CD4-positive, alpha-beta T cell treated with Interleukin-1 beta for 1 hour (primary cell): Measurements from ENCODE around the gene EBP.

Experiments
- DNase-seq, 2 donors: peaks; one replicate each; pipeline ENCODE4 v3.0.0-alpha.2; 2020 to 2022

Gene EBP

DNA sequence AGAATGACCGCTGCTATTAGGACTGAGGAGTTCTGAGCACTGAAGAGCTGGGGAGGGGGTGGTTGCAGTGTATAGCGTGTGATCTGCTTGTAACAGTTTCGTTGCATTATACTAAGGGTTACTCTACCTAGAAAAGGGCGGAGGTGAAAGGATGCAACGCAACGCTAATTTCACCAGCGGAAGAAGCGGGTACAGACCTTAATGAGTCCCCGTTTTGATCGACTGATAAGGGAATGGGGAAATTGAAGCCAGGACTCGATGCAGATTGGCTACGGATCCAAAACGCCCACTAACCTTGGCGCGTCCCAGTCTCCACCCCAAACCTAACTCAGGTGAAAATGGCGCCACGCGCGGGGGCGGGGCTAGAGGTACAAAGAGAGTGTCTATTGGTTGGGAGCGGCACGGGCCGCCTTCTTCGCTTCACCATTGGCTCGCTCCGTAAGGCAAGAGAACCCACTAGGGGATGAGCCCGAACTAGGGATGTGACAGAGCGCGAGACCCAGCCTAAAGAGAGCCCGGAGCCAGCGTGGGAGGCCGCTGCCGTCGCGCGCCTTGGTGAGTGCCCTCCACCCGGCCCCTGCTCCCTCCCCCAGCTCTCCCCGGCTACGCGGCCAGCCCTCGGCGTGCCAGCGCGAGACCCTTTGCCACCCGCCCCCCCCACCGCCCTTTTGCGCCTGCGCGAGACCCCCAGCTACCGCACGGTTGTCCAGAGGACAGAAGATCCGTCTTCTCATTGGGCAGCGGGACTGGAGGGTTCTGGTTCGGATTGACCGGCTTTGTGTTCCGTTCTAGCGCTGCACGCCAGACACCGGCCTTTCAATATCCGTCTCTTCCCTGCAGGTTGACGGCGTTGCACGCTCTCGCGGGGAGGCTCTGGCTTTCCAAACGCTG, at the start of gene EBP:
Gene EBP (plus strand): TSS at position 456 of the 891 bp plus-strand sequence. CDS start 1,964 bp downstream, outside the sequence.
- peak; percentile 95 to 96 for DNase-seq

DNA sequence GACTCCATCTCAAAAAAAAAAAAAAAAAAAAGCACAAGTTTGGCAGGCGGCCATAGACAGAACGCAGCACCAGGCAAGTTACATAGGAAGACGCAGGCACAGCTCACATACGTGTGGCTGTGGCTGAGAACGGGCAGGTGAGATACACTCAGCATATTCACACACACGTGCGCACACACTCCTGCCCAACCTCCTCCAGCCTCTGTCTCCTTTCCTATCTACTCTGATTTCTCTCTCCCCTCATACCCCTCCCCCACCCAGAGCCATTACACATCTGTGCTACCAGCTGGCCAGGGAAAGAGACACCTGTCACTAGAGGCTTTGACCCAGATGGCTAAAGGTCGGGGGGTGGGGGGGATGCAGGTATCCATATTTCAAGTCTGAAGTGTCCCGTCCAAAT, 49.4 kb upstream of the EBP start:
- no peak for DNase-seq

- DNase-seq, result no peak
Measured at GRCh38 chrX:48472851-48473703, 48.5 kb upstream of the EBP start.

DNA sequence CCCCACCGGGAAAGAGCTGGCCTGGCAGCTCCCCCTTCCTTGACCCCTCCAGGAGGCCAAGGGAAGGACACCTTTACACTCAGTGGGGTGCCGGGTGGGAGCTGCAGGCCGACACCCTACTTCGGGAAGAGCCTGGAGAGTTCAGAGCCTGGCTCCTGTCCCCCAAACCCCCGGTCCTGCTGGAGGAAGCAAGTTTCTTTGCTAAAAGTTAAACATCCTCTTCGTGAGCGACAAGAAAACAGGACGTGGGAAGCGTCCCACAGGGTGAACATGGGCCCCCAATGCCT, 48.0 kb upstream of the EBP start:
- DNase-seq, result no peak

- peak in 1 of 2 donors; percentile 5 for DNase-seq
Measured at GRCh38 chrX:48474127-48474526, 47.5 kb upstream of the EBP start.

DNA sequence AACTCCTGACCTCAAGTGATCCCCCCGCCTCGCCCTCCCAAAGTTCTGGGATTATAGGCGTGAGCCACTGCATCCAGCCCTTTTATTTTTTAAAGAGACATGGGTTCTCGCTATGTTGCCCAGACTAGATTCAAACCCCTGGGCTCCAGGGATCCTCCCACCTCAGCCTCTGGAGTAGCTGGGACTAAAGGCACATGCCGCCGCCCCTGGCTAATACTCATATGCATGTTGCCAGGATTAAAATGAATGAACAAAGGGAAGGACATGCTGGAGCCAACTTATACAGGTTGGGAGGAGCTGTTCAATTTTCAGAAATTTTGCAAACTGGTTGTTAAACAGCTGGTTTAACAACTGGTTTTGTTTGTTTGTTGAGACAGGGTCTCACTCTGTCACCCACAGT, 47.0 kb upstream of the EBP start:
- no peak for DNase-seq

- peak in 1 of 2 donors; percentile 15 for DNase-seq
Measured at GRCh38 chrX:48475296-48475695, 46.3 kb upstream of the EBP start.

- DNase-seq, result peak; percentile 93 to 94
Measured at GRCh38 chrX:48475774-48476577, 45.6 kb upstream of the EBP start, which contains the start of gene FTSJ1. Gene FTSJ1, plus strand, starts transcription at chrX:48476199. Its CDS starts 1,849 bp downstream, at chrX:48478048.

DNA sequence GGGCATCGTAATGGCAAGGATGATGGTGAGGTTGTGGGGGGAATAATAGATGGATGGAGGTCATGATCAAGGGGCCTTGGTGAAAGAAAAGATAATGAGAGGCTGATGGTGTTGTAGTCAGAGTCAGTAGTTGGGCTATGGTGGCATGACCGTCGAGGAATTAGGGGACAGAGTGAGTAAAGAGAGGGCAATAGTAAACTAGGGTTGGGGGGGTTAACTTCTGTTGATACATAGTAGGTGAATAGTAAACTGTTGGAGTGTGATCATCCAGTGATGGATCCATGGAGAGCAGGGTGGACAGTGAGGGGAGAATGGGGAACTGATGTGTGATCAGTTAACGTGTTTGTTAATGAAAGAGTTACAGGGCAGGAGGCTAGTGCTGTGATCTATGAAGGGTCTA, 44.7 kb upstream of the EBP start:
- no peak for DNase-seq

DNA sequence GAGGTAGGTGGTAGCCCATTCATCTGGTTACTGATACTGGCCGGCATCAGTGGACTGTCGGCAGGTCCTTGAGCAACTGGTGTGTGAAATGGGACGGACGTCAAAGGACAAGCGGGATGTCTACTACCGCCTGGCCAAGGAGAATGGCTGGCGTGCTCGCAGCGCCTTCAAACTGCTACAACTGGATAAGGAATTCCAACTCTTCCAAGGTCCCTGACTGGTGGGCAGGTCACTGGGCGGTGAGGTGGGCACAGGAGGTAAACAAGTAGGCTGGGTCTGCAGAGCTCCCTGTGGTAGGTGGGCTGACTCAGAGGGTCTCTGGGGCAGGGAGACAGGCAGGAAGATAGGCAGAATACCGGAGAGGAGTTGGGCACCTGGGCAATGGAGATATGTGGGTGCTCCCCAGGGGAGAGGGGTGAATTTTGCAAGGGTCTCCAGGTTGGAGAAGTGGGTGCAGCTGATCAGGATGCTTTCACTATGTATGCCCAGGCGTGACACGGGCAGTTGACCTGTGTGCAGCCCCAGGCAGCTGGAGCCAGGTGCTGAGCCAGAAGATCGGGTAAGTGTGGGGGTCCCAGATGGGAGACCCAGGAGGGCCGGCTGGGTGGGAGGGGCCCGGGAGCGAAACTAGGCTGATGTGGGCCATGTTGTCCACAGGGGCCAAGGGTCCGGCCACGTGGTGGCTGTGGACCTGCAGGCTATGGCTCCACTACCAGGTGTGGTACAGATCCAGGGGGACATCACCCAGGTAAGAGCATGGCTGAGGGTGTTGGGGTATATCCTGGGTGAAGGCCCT, 43.5 kb upstream of the EBP start:
- DNase-seq, result no peak

- DNase-seq, result no peak
Measured at GRCh38 chrX:48478806-48479205, 42.8 kb upstream of the EBP start.

- no peak for DNase-seq
Measured at GRCh38 chrX:48480142-48480541, 41.5 kb upstream of the EBP start.

DNA sequence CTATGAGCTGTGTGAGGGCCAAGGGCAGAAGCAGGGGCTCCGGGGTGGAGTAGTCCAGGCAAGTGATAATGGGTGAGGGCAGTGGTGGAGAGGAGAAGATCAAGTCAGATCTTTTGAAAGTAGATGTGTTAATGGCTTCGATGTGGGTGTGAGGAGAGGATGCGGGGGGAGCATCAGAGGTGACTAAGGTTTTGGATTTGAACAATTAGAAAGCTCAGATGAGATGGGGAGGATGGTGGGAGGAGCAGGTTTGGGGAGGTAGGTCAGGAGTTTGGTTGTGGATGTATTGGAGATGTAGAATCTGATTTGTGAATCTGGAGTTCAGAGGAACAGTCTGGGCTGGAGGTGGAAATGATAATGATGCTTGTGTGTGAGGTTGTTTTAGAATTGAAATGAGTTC, 41.0 kb upstream of the EBP start:
- no peak for DNase-seq

DNA sequence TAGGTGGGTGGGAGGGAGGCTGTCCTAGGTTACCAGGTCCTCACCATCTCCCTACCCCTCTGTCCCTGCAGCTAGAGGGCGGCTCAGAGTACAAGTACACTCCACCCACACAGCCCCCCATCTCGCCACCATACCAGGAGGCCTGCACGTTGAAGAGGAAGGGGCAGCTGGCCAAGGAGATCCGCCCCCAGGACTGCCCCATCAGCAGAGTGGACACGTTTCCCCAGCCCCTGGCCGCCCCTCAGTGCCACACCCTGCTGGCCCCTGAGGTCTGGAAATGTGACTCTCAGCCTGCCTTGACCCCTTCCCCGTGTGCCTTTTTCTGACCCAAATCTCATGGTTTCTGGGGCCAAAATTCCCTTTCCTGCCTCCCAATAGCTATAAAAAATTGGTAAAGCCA, 39.1 kb upstream of the EBP start:
- no peak for DNase-seq

- peak in 1 of 2 donors; percentile 50 for DNase-seq
Measured at GRCh38 chrX:48487362-48487798, 34.2 kb upstream of the EBP start.

DNA sequence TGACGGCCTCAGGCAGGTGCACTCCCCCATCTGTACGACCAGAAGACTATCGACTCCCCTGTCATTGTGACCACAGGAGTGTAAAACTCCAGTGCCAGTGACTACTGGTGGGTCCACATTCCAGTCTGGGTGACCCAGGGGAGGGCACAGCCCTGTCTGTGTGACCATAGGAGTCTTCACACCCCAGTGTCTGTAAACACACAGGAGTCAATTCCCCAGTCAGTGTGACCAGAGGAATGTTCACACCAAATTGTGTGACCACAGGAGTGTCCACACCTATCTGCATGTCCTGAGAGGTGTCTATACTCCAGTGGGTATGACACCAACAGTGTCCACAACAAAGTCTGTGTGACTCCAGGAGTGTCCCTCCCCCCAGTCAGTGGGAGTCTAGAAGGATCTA, 33.6 kb upstream of the EBP start:
- no peak for DNase-seq

GRCh38 chrX:48489296-48489695, 32.3 kb upstream of the EBP start:
- DNase-seq, result no peak

GRCh38 chrX:48489892-48490291, 31.7 kb upstream of the EBP start:
- DNase-seq, result no peak

GRCh38 chrX:48490661-48491060, 30.9 kb upstream of the EBP start:
- no peak for DNase-seq

- no peak for DNase-seq
Measured at GRCh38 chrX:48491809-48492208, 29.8 kb upstream of the EBP start.

DNA sequence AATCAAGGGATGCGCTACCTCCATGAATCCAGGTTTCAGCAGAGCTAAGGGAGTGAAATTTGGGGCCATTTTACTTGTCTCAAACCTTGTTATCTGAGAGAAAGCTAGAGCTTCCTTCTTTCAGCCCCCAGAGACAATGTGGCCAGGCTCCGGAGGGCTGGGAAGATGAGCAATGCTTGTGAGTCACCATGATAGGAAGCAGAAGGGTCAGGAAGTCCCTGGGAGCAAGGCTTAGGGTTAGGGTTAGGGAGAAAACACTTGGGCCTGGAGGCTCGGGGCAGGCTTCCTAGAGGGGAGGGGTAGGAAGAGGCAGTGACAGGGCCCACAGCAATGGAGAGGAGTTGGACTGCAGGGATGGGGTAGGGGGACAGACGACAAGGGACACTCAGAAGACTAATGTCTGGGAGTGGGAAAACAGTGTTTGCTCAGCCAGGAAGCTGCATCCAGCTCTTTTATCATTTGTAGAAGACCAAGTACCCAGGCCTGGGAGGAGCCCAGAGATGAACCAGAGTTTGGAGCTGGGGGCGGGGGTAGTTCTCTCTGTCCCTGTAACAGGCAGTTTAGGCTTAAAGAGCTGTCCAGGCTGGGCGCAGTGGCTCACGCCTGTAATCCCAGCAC, 29.2 kb upstream of the EBP start:
- no peak for DNase-seq

DNA sequence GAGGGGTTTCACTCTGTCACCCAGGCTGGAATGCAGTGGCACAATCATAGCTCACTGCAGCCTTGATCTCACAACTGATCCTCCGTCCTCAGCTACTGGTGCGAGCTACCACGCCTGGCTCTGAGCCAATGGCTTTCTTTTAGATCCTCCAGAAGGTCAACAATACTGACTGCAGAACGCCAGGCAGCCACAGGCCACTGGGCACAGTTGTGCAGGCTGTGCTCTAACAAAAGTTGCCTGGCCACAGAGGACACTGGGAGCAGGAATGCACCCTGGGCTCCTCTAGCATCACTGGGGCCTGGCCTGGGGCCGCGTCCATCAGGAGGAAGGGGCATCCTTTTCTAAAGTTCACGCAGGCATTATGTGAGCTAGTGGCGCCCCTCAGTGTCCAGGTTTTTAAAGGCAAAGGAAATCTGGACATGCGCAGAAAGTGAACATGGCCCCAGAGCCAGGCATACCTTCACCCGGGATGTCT, 27.7 kb upstream of the EBP start:
- DNase-seq, result no peak
